ENCODE data around the gene VEGFA.

GRCh38 chr6:43763812-43764522, 6.0 kb upstream of the VEGFA start:
- TF ChIP-seq FOXP2 (optimal IDR thresholded peaks at IDR 0.05; ENCODE audit: control extremely low read depth, extremely low read length, insufficient read depth) (no peak), POLR2AphosphoS5 (IDR thresholded peaks at IDR 0.05; ENCODE audit: borderline replicate concordance, low read depth, low read length) (no peak), EZH2 (IDR thresholded peaks at IDR 0.05) (no peak)

All from SK-N-MC (cell line).